IPS-18a (cell line): ENCODE measurements around the gene ENDOD1.

Source experiments
- H3K27ac ChIP-seq: one replicate; pipeline ENCODE4 v1.5.1; 2013; ENCODE audit warnings: low read length
- H3K27me3 ChIP-seq: one replicate; pipeline ENCODE4 v1.6.1; 2013; ENCODE audit warnings: mild to moderate bottlenecking, low read length; ENCODE audit not compliant: control insufficient read depth, insufficient read depth
- H3K36me3 ChIP-seq: one replicate; pipeline ENCODE4 v1.6.1; 2013; ENCODE audit warnings: low read depth, low read length; ENCODE audit not compliant: control insufficient read depth
- H3K4me1 ChIP-seq: one replicate; pipeline ENCODE4 v1.6.1; 2013; ENCODE audit warnings: low read depth, low read length; ENCODE audit not compliant: control insufficient read depth
- H3K4me3 ChIP-seq: one replicate; pipeline ENCODE4 v1.5.1; 2013; ENCODE audit warnings: low read length
- H3K9ac ChIP-seq: one replicate; pipeline ENCODE4 v1.6.1; 2013; ENCODE audit warnings: mild to moderate bottlenecking, low read length, moderate library complexity
- H3K9me3 ChIP-seq: one replicate; pipeline ENCODE4 v1.6.1; 2013; ENCODE audit warnings: low read depth, low read length; ENCODE audit not compliant: control insufficient read depth

Gene ENDOD1

DNA sequence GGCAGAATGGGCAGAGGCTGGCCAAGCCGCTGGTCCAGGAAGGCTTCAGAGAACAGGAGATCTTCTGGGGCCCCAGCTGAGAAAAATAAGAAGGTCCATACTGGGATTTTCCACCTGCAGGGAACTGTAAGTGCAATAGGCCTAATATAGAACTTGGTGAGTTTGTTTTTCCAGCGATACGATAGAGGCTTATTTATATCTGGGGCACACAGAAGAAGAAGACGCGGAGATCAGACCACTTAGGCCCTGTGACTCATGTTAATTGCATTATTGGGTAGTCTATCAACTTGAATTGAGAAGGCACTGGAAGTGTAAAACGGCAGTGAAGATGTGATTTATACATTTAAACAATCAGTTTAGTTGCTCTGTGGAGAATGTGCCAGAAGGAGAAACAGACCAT, 30.6 kb upstream of the ENDOD1 start:
- Histone ChIP-seq H3K4me3 (no peak overlapping the region), H3K27ac (no peak overlapping the region), H3K9me3 (no peaks in the 10 kb centered on the region), H3K36me3 (no peaks in the 10 kb centered on the region), H3K4me1 (no peaks in the 10 kb centered on the region), H3K27me3 (no peaks in the 10 kb centered on the region), H3K9ac (no peak overlapping the region)

DNA sequence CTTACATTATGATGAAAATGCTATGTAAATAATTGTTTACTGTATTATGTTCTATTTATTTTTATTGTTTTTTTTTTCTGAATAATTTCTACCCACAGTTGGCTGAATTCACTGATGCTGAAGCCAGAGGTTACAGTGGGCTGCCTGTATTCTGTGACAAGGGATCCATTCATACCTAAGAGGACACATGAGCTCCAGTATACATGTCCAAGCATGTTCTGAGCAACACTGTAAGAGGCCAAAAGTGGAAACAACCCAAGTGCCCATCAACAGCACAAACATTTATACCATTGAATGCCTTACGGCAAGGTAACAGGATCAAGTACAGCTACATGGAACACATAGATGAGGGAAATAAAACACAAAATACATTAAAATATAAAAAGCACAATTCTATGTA, 24.3 kb upstream of the ENDOD1 start:
- H3K9ac ChIP-seq = no peak overlapping the region
- H3K27ac ChIP-seq = no peak overlapping the region
- H3K27me3 ChIP-seq = no peaks in the 10 kb centered on the region
- no peaks in the 10 kb centered on the region for H3K9me3 ChIP-seq
- no peaks in the 10 kb centered on the region for H3K36me3 ChIP-seq
- peaks cover 12% of the 10 kb centered on the region for H3K4me1 ChIP-seq
- no peak overlapping the region for H3K4me3 ChIP-seq

DNA sequence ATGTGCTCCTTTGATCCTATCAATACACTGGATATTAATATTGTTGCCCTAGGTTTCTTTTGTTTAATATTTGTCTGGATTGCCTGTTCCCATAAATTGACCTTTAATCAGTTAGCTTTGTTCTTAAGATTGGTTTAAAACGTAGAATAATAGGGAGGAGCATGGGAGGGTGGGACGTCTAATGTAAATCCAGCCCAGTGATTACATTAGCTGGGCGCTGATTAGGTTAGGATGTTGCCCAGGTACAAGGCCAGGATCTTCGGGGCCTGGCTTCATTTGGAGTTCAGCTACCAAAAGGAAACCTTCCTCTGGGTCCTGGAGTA, 23.0 kb upstream of the ENDOD1 start, which contains the start of gene SRSF8:
TSS of gene SRSF8 (plus strand) at position 204 of the 323 bp plus-strand sequence. CDS start 308 bp downstream, outside the sequence.
- peaks cover 12% of the 10 kb centered on the region for H3K4me1 ChIP-seq
- H3K4me3 ChIP-seq = peak within 1 kb of the TSS; percentile 85
- H3K27me3 ChIP-seq = no peaks in the 10 kb centered on the region
- no peaks in the 10 kb centered on the region for H3K9me3 ChIP-seq
- H3K9ac ChIP-seq = peak within 1 kb of the TSS; percentile 72
- H3K27ac ChIP-seq = no peak within 1 kb of the TSS
- H3K36me3 ChIP-seq = no peaks in the 10 kb centered on the region

DNA sequence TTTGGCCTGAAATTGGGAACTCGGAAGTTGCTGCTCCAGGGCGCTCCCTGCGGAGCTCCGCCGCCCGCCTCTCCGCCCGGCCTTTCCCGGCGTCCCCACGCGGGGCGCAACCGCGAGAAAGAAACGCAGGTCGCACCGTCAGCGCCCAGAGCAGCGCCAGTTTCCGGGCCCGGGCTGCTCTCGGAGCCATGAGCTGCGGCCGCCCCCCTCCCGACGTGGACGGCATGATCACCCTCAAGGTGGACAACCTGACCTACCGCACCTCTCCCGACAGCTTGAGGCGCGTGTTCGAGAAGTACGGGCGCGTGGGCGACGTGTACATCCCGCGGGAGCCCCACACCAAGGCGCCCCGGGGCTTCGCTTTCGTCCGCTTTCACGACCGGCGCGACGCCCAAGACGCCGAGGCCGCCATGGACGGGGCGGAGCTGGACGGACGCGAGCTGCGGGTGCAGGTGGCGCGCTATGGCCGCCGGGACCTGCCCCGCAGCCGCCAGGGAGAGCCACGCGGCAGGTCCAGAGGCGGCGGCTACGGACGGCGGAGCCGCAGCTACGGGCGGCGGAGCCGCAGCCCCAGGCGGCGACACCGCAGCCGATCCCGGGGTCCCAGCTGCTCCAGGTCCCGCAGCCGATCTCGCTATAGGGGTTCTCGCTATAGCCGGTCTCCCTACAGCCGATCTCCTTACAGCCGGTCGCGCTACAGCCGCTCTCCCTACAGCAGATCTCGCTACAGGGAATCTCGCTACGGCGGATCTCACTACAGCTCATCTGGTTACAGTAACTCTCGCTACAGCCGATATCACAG, 22.4 kb upstream of the ENDOD1 start:
- no peaks in the 10 kb centered on the region for H3K27me3 ChIP-seq
- no peak overlapping the region for H3K27ac ChIP-seq
- H3K9me3 ChIP-seq = no peaks in the 10 kb centered on the region
- no peaks in the 10 kb centered on the region for H3K36me3 ChIP-seq
- peak overlapping the region; percentile 85 for H3K4me3 ChIP-seq
- H3K4me1 ChIP-seq = peaks cover 12% of the 10 kb centered on the region
- peak overlapping the region; percentile 72 for H3K9ac ChIP-seq

DNA sequence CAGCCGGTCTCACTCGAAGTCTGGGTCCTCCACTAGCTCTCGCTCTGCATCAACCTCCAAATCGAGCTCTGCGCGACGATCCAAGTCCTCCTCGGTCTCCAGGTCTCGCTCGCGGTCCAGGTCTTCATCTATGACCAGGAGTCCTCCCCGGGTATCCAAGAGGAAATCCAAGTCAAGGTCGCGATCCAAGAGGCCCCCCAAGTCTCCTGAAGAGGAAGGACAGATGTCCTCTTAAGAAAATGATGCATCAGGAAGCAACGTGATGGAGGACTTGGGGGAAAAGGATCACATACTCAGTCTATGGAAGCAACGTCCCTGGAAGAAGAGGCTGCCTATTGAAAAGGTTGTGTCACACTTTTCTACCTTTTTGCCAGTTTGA, 21.8 kb upstream of the ENDOD1 start:
- Histone ChIP-seq H3K9ac (peak overlapping the region; percentile 72), H3K27ac (no peak overlapping the region), H3K4me3 (peak overlapping the region; percentile 85), H3K27me3 (no peaks in the 10 kb centered on the region), H3K4me1 (peaks cover 12% of the 10 kb centered on the region), H3K9me3 (no peaks in the 10 kb centered on the region), H3K36me3 (no peaks in the 10 kb centered on the region)

DNA sequence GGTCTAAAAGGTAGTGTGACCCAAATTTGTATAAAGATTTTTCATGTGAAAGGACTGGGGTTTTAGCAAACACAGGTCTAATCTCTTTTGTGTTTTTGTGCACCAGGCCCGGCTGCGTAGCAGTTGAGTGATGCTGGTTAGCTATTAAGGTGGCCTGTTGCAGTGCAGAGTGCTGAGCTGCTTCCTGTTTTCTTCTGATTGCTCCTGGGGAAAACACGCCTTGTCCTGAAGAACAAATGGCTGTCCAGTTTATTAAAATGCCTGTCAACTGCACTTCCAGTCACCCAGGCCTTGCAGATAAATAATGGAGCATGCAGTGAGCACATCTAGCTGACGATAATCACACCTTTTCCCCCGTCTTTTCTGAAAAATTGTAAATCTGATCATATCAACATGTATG, 21.1 kb upstream of the ENDOD1 start:
- no peaks in the 10 kb centered on the region for H3K36me3 ChIP-seq
- H3K9ac ChIP-seq = peak overlapping the region; percentile 72
- H3K27me3 ChIP-seq = no peaks in the 10 kb centered on the region
- H3K4me1 ChIP-seq = peaks cover 12% of the 10 kb centered on the region
- H3K9me3 ChIP-seq = no peaks in the 10 kb centered on the region
- no peak overlapping the region for H3K27ac ChIP-seq
- peak overlapping the region; percentile 85 for H3K4me3 ChIP-seq

DNA sequence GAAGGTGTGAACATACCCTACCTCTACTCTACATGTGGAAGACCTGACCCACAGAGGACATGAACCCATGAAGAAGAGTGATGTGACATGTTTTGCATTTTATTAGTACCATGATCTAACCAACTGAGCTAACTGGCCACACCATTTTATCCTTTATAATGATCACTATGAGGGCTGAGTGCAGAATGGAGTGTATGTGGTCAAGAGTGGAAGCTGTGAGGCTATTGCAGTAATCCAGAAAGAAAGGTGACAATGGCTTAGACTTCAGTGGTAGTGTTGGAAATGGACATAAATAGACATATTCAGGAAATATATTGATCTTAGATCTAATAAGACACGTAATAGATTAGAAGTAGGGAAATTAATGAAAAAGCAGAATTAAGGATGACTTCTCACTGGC, 19.2 kb upstream of the ENDOD1 start:
- Histone ChIP-seq H3K27ac (no peak overlapping the region), H3K4me3 (no peak overlapping the region), H3K27me3 (no peaks in the 10 kb centered on the region), H3K9ac (no peak overlapping the region), H3K9me3 (no peaks in the 10 kb centered on the region), H3K36me3 (no peaks in the 10 kb centered on the region), H3K4me1 (peaks cover 12% of the 10 kb centered on the region)

DNA sequence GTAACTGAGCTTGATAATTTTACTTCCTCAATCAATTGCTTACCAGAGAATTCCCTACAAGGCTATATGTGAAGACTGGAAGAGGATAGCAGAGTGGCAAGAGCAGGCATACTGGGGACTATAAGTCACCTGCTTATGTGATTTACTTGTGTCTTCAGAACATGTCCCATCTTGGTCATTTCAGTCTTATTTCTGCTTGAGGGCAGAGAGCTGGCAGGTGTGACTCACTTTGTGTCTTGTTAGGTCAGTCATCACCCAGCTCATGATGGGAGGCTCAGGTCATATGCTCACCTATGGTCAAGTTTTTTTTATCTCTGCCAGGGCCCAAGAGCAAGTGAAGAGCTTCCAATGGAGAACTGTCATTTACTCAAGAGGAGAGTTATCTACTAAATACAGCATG, 16.7 kb upstream of the ENDOD1 start:
- no peaks in the 10 kb centered on the region for H3K9me3 ChIP-seq
- peaks cover 6% of the 10 kb centered on the region for H3K4me1 ChIP-seq
- H3K9ac ChIP-seq = no peak overlapping the region
- H3K4me3 ChIP-seq = no peak overlapping the region
- no peaks in the 10 kb centered on the region for H3K36me3 ChIP-seq
- H3K27ac ChIP-seq = no peak overlapping the region
- H3K27me3 ChIP-seq = no peaks in the 10 kb centered on the region

DNA sequence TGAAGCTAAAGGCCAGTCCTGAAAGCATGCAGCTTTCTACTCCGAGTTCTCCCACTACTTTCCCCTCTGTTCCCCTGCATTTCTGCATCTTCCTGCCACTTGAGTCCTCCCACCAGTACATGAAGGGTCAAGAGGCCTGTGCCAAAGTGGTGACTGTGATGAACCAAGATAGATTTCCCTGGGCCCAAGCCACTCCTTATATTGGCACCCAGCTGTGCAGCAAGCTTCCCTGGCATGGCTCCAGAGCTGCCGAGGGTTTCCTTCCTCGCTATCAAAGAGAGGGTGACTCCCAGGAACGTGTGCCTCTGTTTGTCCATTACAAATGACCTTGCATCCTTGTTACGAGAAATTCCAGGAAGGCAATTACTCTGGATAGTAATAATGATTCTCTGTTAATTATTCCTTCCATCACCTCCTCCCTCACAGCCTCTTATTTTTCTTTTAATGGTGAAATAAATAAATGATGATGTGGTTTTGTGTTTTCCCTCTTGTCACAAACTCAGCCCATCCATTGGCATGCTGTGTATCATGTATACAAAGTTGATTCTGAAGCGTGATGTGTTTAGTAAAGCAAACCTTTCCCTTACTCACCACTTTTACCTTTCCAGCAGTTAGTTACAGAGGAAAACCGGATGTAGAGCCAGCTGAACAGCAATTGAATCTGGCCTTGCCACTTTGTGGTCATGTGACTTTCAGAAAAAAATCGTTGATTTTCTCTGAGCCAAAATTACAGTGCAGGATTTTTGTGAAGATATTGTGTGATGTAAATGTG, 14.7 kb upstream of the ENDOD1 start:
- H3K27ac ChIP-seq = no peak overlapping the region
- no peaks in the 10 kb centered on the region for H3K27me3 ChIP-seq
- no peaks in the 10 kb centered on the region for H3K36me3 ChIP-seq
- no peaks in the 10 kb centered on the region for H3K9me3 ChIP-seq
- no peak overlapping the region for H3K9ac ChIP-seq
- no peak overlapping the region for H3K4me3 ChIP-seq
- H3K4me1 ChIP-seq = no peaks in the 10 kb centered on the region

DNA sequence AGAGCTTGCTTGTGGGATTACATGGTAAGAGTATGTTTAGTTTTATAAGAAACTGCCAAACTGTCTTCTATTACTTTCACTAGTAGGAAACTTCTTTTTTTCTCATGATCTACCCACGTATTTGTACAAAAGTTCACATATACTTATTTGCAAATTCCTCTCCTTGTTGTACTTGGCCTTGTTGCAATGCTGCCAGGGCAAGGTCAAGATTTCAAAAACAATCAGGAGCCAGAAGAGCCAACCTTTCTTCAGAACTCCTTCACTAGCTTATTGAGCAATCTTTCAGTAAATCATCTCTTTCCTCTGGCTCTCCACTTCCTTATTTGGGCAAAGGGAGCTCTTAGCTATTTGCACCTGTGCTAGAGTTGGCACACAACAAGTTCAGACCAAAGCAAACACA, 13.2 kb upstream of the ENDOD1 start:
- Histone ChIP-seq H3K4me1 (peaks cover 2% of the 10 kb centered on the region), H3K36me3 (no peaks in the 10 kb centered on the region), H3K4me3 (no peak overlapping the region), H3K27ac (no peak overlapping the region), H3K9ac (no peak overlapping the region), H3K27me3 (no peaks in the 10 kb centered on the region), H3K9me3 (no peaks in the 10 kb centered on the region)

DNA sequence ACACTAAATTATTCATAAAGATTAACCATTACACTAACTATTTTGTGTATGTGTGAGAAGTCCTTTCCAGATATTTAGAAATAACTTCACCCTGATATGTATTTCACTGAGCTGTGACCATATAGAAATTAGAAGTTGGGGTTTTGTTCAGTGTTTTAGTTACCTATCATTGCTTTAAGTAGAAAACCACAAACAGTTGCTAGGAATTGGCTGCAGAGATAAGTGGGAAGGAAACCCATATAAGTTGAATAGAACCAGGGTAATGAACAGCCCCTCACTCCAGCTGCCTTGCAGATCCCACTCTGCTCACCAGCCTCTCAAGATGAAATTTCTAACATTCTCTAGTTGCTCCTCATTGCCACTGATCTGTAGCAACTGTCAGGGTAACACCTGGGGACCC, 12.7 kb upstream of the ENDOD1 start:
- Histone ChIP-seq H3K27ac (no peak overlapping the region), H3K4me1 (peaks cover 6% of the 10 kb centered on the region), H3K9me3 (no peaks in the 10 kb centered on the region), H3K9ac (no peak overlapping the region), H3K27me3 (no peaks in the 10 kb centered on the region), H3K4me3 (no peak overlapping the region), H3K36me3 (no peaks in the 10 kb centered on the region)

DNA sequence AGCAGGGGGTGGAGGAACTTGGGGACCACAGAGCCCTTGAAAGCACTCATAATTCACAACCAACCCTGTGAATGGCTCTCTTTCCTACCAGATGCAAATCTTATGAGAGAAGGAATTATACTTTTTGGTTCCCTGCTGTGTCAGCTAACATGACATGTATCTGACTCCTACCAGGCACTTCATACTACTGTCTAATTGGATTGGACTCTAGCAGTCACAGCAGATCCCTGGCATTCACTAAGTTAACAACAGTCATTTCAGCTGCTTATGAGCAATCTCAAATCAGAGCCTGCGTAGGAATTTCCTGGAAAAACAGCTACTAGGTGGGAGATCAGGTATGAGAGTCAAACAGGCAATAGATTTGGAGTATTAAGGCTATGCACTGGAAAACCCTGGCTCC, 11.1 kb upstream of the ENDOD1 start:
- H3K27ac ChIP-seq = no peak overlapping the region
- H3K4me3 ChIP-seq = no peak overlapping the region
- no peaks in the 10 kb centered on the region for H3K27me3 ChIP-seq
- no peak overlapping the region for H3K9ac ChIP-seq
- H3K9me3 ChIP-seq = no peaks in the 10 kb centered on the region
- H3K36me3 ChIP-seq = no peaks in the 10 kb centered on the region
- H3K4me1 ChIP-seq = peaks cover 6% of the 10 kb centered on the region
